PC-3 (cell line): ENCODE data around the gene NEU2. TPM values are rescaled to one million over a fixed set of nuclear protein-coding genes. Genes with fewer than 3 reads are reported as not detected.

ENCODE experiments used
- ATAC-seq: fragments of 200-7000 bp; cut with Tn5 transposase; 2 replicates; pipeline ENCODE4 v1.9.1; 2020; ENCODE audit warnings: mild to moderate bottlenecking, moderate library complexity
- BruUV-seq: library from RNA; stranded (reverse); fragments of 400-500 nt; replicated peaks from 2 replicates; lab custom pipeline; 2021; lab: Mats Ljungman, UMichigan
- CTCF ChIA-PET: fragments of 300-600 bp; sonication (Branson Sonifier 250); formaldehyde crosslinking; loops from one replicate; lab custom pipeline; 2022; ENCODE audit warnings: antibody characterized with exemption; lab: Charles Lee
- POLR2A ChIA-PET: fragments of 300-600 bp; sonication (Branson Sonifier 250); formaldehyde crosslinking; loops from one replicate; lab custom pipeline; 2022; ENCODE audit warnings: antibody characterized with exemption; ENCODE audit not compliant: unreplicated experiment; lab: Charles Lee
- DNase-seq: peaks from one replicate; pipeline ENCODE4 v3.0.0-alpha.2; 2015
- H2AFZ ChIP-seq: fragments of 300-600 bp; sonication (generic); 2 replicates; pipeline ENCODE4 v1.6.0; 2016; ENCODE audit warnings: antibody characterized with exemption, low read length
- H3F3A ChIP-seq: fragments of 300-600 bp; sonication (generic); one replicate; pipeline ENCODE4 v1.6.0; 2017; ENCODE audit warnings: antibody characterized with exemption, low read length, control low read depth, mild to moderate bottlenecking; ENCODE audit not compliant: unreplicated experiment
- H3K27ac ChIP-seq: fragments of 300-600 bp; sonication (generic); 2 replicates; pipeline ENCODE4 v1.5.1; 2016; ENCODE audit warnings: mild to moderate bottlenecking, low read length
- H3K27me3 ChIP-seq: fragments of 300-600 bp; sonication (generic); 2 replicates; pipeline ENCODE4 v1.6.1; 2016; ENCODE audit warnings: low read length, mixed read lengths
- H3K36me3 ChIP-seq: fragments of 300-600 bp; sonication (generic); 2 replicates; pipeline ENCODE4 v1.6.1; 2016; ENCODE audit warnings: low read depth, mixed run types, low read length, mixed read lengths
- H3K4me1 ChIP-seq: fragments of 300-600 bp; sonication (generic); 2 replicates; pipeline ENCODE4 v1.5.1; 2016; ENCODE audit warnings: low read length; ENCODE audit not compliant: insufficient read depth
- H3K4me2 ChIP-seq: fragments of 300-600 bp; sonication (generic); 2 replicates; pipeline ENCODE4 v1.6.0; 2016; ENCODE audit warnings: low read length
- H3K4me3 ChIP-seq: fragments of 300-600 bp; sonication (generic); 2 replicates; pipeline ENCODE4 v1.5.1; 2016; ENCODE audit warnings: mild to moderate bottlenecking, low read length, mixed read lengths
- H3K79me2 ChIP-seq: fragments of 300-600 bp; sonication (generic); 2 replicates; pipeline ENCODE4 v1.6.1; 2017; ENCODE audit warnings: low read length, mixed read lengths
- H3K9ac ChIP-seq: fragments of 300-600 bp; sonication (generic); 2 replicates; pipeline ENCODE4 v1.6.0; 2016; ENCODE audit warnings: mild to moderate bottlenecking, low read length
- H3K9me2 ChIP-seq: fragments of 300-600 bp; sonication (generic); replicated peaks from 2 replicates; pipeline ENCODE4 v1.6.1; 2016; ENCODE audit warnings: mixed run types, low read length, mixed read lengths
- H3K9me3 ChIP-seq: fragments of 300-600 bp; sonication (generic); 2 replicates; pipeline ENCODE4 v1.6.1; 2016; ENCODE audit warnings: low read length, mixed read lengths
- H4K20me1 ChIP-seq: fragments of 300-600 bp; sonication (generic); 2 replicates; pipeline ENCODE4 v1.6.1; 2016; ENCODE audit warnings: low read length, mixed read lengths
- EZH2 ChIP-seq: fragments of 300-600 bp; sonication (generic); IDR thresholded peaks from one replicate; pipeline ENCODE4 v1.6.1; 2017; ENCODE audit warnings: antibody characterized with exemption, mild to moderate bottlenecking, low read length; ENCODE audit not compliant: unreplicated experiment
- EZH2phosphoT487 ChIP-seq: fragments of 300-600 bp; sonication (generic); IDR thresholded peaks from 2 replicates; pipeline ENCODE4 v1.6.1; 2018; ENCODE audit warnings: mild to moderate bottlenecking, antibody characterized with exemption, low read length, borderline replicate concordance
- intact Hi-C: fragments of 100-400 bp; cut with micrococcal nuclease; formaldehyde crosslinking; loops from 2 replicates; pipeline ENCODE4 v1.9.0; 2023
- total RNA-seq: library from RNA; depleted of rRNA; stranded (reverse); fragments of >200 nt; gene quantifications from 2 replicates; pipeline ENCODE4 v1.2.3, GENCODE V29; 2014
- TF ChIP-seq, protein P1 (sequence below): fragments of 300-600 bp; sonication (generic); conservative IDR thresholded peaks from 2 replicates; pipeline ENCODE4 v1.5.1; 2017; ENCODE audit warnings: antibody characterized with exemption, low read depth, mild to moderate bottlenecking, low read length

NEU2 gene
- total RNA-seq, 1 experiment from 2014 or later, result 4.5 TPM

GRCh38 chr2:233044974-233045605, 12.6 kb downstream of the NEU2 start:
- Histone ChIP-seq H3K4me1 (peaks cover 21% of the 10 kb centered on the region), H3K9me2 (no peaks in the 10 kb centered on the region), H2AFZ (no peak overlapping the region), H3K9me3 (no peaks in the 10 kb centered on the region), H3K79me2 (no peaks in the 10 kb centered on the region), H3K36me3 (no peaks in the 10 kb centered on the region), H3K9ac (no peak overlapping the region), H3K4me2 (no peak overlapping the region), H3K27me3 (no peaks in the 10 kb centered on the region), H3K27ac (no peak overlapping the region), H3K4me3 (no peak overlapping the region), H3F3A (no peaks in the 10 kb centered on the region), H4K20me1 (no peaks in the 10 kb centered on the region)
- TF ChIP-seq EZH2phosphoT487 (no peak), EZH2 (no peak)
- TF ChIP-seq, protein P1, sequence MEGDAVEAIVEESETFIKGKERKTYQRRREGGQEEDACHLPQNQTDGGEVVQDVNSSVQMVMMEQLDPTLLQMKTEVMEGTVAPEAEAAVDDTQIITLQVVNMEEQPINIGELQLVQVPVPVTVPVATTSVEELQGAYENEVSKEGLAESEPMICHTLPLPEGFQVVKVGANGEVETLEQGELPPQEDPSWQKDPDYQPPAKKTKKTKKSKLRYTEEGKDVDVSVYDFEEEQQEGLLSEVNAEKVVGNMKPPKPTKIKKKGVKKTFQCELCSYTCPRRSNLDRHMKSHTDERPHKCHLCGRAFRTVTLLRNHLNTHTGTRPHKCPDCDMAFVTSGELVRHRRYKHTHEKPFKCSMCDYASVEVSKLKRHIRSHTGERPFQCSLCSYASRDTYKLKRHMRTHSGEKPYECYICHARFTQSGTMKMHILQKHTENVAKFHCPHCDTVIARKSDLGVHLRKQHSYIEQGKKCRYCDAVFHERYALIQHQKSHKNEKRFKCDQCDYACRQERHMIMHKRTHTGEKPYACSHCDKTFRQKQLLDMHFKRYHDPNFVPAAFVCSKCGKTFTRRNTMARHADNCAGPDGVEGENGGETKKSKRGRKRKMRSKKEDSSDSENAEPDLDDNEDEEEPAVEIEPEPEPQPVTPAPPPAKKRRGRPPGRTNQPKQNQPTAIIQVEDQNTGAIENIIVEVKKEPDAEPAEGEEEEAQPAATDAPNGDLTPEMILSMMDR, result no peak
- ATAC-seq, result no peak
- no peak for DNase-seq
- no TSS peak for BruUV-seq
- intact Hi-C loops, result no loop called here
- POLR2A ChIA-PET, result no interaction called here
- CTCF ChIA-PET, result no interaction called here

DNA sequence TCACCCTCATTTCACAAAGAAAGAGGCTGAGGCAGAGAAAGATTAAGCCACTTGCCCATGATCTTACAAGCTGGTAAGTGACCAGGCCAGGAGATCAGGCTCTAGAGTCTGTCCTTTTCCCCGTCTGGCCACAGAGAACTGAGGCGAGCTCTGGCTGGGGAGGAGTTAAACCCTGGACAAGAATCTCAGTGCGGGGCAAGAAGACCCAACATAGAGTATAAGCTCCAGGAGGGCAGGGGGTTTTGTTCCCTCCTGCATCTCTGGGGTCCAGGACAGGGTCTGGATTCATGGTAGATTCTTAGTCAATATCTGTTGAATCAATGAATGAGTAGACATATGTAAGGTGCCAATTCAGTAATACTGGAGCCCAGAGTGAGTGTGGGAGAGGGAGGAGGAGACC, 14.7 kb downstream of the NEU2 start:
- Histone ChIP-seq H2AFZ (no peak overlapping the region), H3K4me2 (no peak overlapping the region), H3K9me3 (no peaks in the 10 kb centered on the region), H3K79me2 (no peaks in the 10 kb centered on the region), H3K4me3 (no peak overlapping the region), H3K27me3 (no peaks in the 10 kb centered on the region), H3K4me1 (peaks cover 42% of the 10 kb centered on the region), H3K9me2 (no peaks in the 10 kb centered on the region), H3K9ac (no peak overlapping the region), H3F3A (peaks cover 2% of the 10 kb centered on the region), H3K36me3 (no peaks in the 10 kb centered on the region), H4K20me1 (no peaks in the 10 kb centered on the region), H3K27ac (no peak overlapping the region)
- ATAC-seq (no peak), DNase-seq (no peak)
- CTCF ChIA-PET, result no interaction called here
- POLR2A ChIA-PET, result no interaction called here
- intact Hi-C loops, result no loop called here
- TF ChIP-seq, protein P1, result no peak
- TF ChIP-seq EZH2phosphoT487, result no peak
- no TSS peak for BruUV-seq

DNA sequence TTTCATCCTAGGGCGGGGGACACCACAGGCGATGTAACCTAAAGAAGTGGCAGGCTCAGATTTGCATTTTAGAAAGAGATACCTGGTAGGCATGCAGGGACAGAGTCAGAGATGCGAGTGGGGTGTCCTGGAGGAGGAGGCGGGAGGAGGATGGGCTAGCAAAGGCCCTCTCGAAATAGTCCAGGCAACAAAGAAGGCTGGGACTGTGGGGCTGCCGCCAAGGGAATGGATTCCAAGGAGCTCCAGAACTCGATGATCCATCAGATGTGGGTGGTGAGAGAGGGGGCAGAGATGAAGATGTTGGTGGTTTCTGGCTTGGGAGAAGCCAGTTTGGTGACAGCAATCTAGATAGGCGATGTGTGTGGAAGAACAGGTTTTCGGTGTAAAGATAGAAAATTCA, 15.2 kb downstream of the NEU2 start:
- Histone ChIP-seq H3F3A (peaks cover 4% of the 10 kb centered on the region), H3K4me3 (no peak overlapping the region), H3K4me1 (peaks cover 47% of the 10 kb centered on the region), H3K9me2 (no peaks in the 10 kb centered on the region), H3K36me3 (no peaks in the 10 kb centered on the region), H3K9ac (no peak overlapping the region), H3K79me2 (no peaks in the 10 kb centered on the region), H3K9me3 (no peaks in the 10 kb centered on the region), H2AFZ (no peak overlapping the region), H3K27ac (no peak overlapping the region), H3K27me3 (no peaks in the 10 kb centered on the region), H3K4me2 (no peak overlapping the region), H4K20me1 (no peaks in the 10 kb centered on the region)
- ChIA-PET CTCF (no interaction called here), POLR2A (no interaction called here)
- TF ChIP-seq EZH2 (no peak), EZH2phosphoT487 (no peak)
- TF ChIP-seq, protein P1, result no peak
- DNase-seq, result no peak
- no peak for ATAC-seq
- BruUV-seq, result no TSS peak
- intact Hi-C loops, result loop anchor here (2.0 kb wide), 2 partner anchors 59 to 67 kb away; no protein-coding TSS in a partner anchor
